Measurements from ENCODE around the gene GALNTL6.

DNA sequence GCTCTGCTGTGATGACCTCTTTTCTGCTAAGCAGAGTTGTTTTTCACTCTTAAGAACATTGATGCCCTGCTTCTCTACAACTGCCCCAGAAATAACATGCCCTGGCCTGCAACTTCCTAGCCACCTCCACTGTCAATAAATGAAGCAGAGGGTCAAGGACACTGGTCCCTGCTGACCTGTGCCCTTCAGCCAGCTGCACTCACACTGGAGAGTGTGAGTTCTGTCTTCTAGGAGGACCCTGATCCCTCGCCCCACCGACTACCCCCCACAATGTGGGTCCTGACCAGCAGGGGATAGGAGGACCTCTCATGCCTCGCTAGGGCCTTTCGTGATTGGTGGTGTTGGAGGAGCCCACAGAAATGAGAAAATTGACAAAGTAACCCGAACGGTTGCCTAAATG is 947.3 kb downstream of the GALNTL6 start:
- TF ChIP-seq, protein P1, sequence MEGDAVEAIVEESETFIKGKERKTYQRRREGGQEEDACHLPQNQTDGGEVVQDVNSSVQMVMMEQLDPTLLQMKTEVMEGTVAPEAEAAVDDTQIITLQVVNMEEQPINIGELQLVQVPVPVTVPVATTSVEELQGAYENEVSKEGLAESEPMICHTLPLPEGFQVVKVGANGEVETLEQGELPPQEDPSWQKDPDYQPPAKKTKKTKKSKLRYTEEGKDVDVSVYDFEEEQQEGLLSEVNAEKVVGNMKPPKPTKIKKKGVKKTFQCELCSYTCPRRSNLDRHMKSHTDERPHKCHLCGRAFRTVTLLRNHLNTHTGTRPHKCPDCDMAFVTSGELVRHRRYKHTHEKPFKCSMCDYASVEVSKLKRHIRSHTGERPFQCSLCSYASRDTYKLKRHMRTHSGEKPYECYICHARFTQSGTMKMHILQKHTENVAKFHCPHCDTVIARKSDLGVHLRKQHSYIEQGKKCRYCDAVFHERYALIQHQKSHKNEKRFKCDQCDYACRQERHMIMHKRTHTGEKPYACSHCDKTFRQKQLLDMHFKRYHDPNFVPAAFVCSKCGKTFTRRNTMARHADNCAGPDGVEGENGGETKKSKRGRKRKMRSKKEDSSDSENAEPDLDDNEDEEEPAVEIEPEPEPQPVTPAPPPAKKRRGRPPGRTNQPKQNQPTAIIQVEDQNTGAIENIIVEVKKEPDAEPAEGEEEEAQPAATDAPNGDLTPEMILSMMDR (conservative IDR thresholded peaks at IDR 0.05 in 1 of 2, IDR thresholded peaks at IDR 0.05 in 1 of 2; ENCODE audit: low read depth in 1 of 2, low read length in 2 of 2), result no peak
- TF ChIP-seq EZH2 (IDR thresholded peaks at IDR 0.05; ENCODE audit: low read length, missing control alignments), result no peak
